ENCODE results near the gene PRSS56.

Gene PRSS56

GRCh38 chr2:232519581-232520438, at the start of gene PRSS56:
Gene PRSS56 (plus strand): TSS chr2:232520388. CDS start chr2:232520599, 211 bp downstream.
- no peak within 1 kb of the TSS for H3K27ac ChIP-seq
- no peaks in the 10 kb centered on the region for H3K9me3 ChIP-seq
- no peak within 1 kb of the TSS for H3K4me3 ChIP-seq (ENCODE audit: low read depth in 1 of 2, low read length in 1 of 2)
- TF ChIP-seq CTCF (IDR thresholded peaks at IDR 0.05): no peak
- peaks cover 63% of the 10 kb centered on the region for H3K27me3 ChIP-seq
- peaks cover 0 to 9% of the 10 kb centered on the region in 2 experiments for H3K4me1 ChIP-seq (ENCODE audit: control insufficient read depth in 1 of 2, insufficient read depth in 1 of 2, low read depth in 1 of 2, low read length in 1 of 2)
- H3K36me3 ChIP-seq: no peaks in the 10 kb centered on the region

- no peaks in the 10 kb centered on the region for H3K9me3 ChIP-seq
- no peak overlapping the region for H3K27ac ChIP-seq
- no peak overlapping the region for H3K4me3 ChIP-seq (ENCODE audit: low read depth in 1 of 2, low read length in 1 of 2)
- H3K27me3 ChIP-seq: peaks cover 47% of the 10 kb centered on the region
- H3K4me1 ChIP-seq (ENCODE audit: control insufficient read depth in 1 of 2, insufficient read depth in 1 of 2, low read depth in 1 of 2, low read length in 1 of 2): no peaks in the 10 kb centered on the region
- no peak for TF ChIP-seq CTCF (IDR thresholded peaks at IDR 0.05)
- H3K36me3 ChIP-seq: no peaks in the 10 kb centered on the region
These were observed 46.7 kb upstream of the PRSS56 start for GRCh38 chr2:232473467-232473890.

- no peak overlapping the region for H3K4me3 ChIP-seq (ENCODE audit: low read depth in 1 of 2, low read length in 1 of 2)
- peaks cover 34% of the 10 kb centered on the region for H3K27me3 ChIP-seq
- H3K36me3 ChIP-seq: no peaks in the 10 kb centered on the region
- TF ChIP-seq CTCF (IDR thresholded peaks at IDR 0.05): no peak
- no peak overlapping the region for H3K27ac ChIP-seq
- no peaks in the 10 kb centered on the region for H3K9me3 ChIP-seq
- no peaks in the 10 kb centered on the region for H3K4me1 ChIP-seq (ENCODE audit: control insufficient read depth in 1 of 2, insufficient read depth in 1 of 2, low read depth in 1 of 2, low read length in 1 of 2)
These were observed 44.1 kb upstream of the PRSS56 start for GRCh38 chr2:232476045-232476444.

GRCh38 chr2:232476791-232477190, 43.4 kb upstream of the PRSS56 start:
- Histone ChIP-seq H3K27ac (no peak overlapping the region), H3K36me3 (no peaks in the 10 kb centered on the region), H3K4me3 (ENCODE audit: low read depth in 1 of 2, low read length in 1 of 2) (no peak overlapping the region), H3K27me3 (peaks cover 32% of the 10 kb centered on the region), H3K9me3 (no peaks in the 10 kb centered on the region), H3K4me1 (ENCODE audit: control insufficient read depth in 1 of 2, insufficient read depth in 1 of 2, low read depth in 1 of 2, low read length in 1 of 2) (no peaks in the 10 kb centered on the region)
- TF ChIP-seq CTCF (IDR thresholded peaks at IDR 0.05): no peak

GRCh38 chr2:232477751-232478510, 42.3 kb upstream of the PRSS56 start:
- H3K27me3 ChIP-seq: peaks cover 23% of the 10 kb centered on the region

More at GRCh38 chr2:232477751-232478510, 42.3 kb upstream of the PRSS56 start:
- Histone ChIP-seq H3K4me3 (ENCODE audit: low read depth in 1 of 2, low read length in 1 of 2) (no peak overlapping the region), H3K4me1 (ENCODE audit: control insufficient read depth in 1 of 2, insufficient read depth in 1 of 2, low read depth in 1 of 2, low read length in 1 of 2) (no peaks in the 10 kb centered on the region), H3K9me3 (no peaks in the 10 kb centered on the region), H3K36me3 (no peaks in the 10 kb centered on the region), H3K27ac (no peak overlapping the region)
- TF ChIP-seq CTCF (IDR thresholded peaks at IDR 0.05): no peak
